ENCODE measurements around the gene KCND2.
"Not testable (repeated sequence)": the region's sequence is repeated elsewhere in the genome, so short reads cannot be mapped to it uniquely, and the experiment has no call there.

The KCND2 gene

GRCh38 chr7:120272701-120273475, at the start of gene KCND2:
TSS of gene KCND2 (plus strand) at chr7:120273175.
- DNase-seq = no peak

GRCh38 chr7:120226188-120226587, 46.8 kb upstream of the KCND2 start:
- no peak for DNase-seq

GRCh38 chr7:120227255-120227654, 45.7 kb upstream of the KCND2 start:
- no peak for DNase-seq

- no peak for DNase-seq
Measured at GRCh38 chr7:120229084-120229483, 43.9 kb upstream of the KCND2 start.

- no peak for DNase-seq
Measured at GRCh38 chr7:120233338-120233737, 39.6 kb upstream of the KCND2 start.

- not testable (repeated sequence) for DNase-seq
Measured at GRCh38 chr7:120240350-120240749, 32.6 kb upstream of the KCND2 start.

- no peak for DNase-seq
Measured at GRCh38 chr7:120241973-120242372, 31.0 kb upstream of the KCND2 start.

GRCh38 chr7:120254845-120255244, 18.1 kb upstream of the KCND2 start:
- no peak for DNase-seq

- DNase-seq = no peak
Measured at GRCh38 chr7:120256344-120257070, 16.5 kb upstream of the KCND2 start.

- DNase-seq = no peak
Measured at GRCh38 chr7:120259386-120259785, 13.6 kb upstream of the KCND2 start.

GRCh38 chr7:120260111-120260510, 12.9 kb upstream of the KCND2 start:
- DNase-seq = no peak

- DNase-seq = no peak
Measured at GRCh38 chr7:120272261-120272660, 714 bp upstream of the KCND2 start.

GRCh38 chr7:120273476-120273975, 551 bp downstream of the KCND2 start:
- no peak for DNase-seq

GRCh38 chr7:120274482-120274881, 1.5 kb downstream of the KCND2 start:
- DNase-seq = no peak

- no peak for DNase-seq
Measured at GRCh38 chr7:120274899-120275298, 1.9 kb downstream of the KCND2 start.

- no peak for DNase-seq
Measured at GRCh38 chr7:120276720-120277119, 3.7 kb downstream of the KCND2 start.

GRCh38 chr7:120278773-120279172, 5.8 kb downstream of the KCND2 start:
- no peak for DNase-seq

- DNase-seq = no peak
Measured at GRCh38 chr7:120280743-120281142, 7.8 kb downstream of the KCND2 start.

GRCh38 chr7:120293027-120293426, 20.1 kb downstream of the KCND2 start:
- no peak for DNase-seq

- DNase-seq = no peak
Measured at GRCh38 chr7:120302190-120302589, 29.2 kb downstream of the KCND2 start.

GRCh38 chr7:120303105-120303504, 30.1 kb downstream of the KCND2 start:
- DNase-seq = no peak

GRCh38 chr7:120304674-120305073, 31.7 kb downstream of the KCND2 start:
- DNase-seq = no peak

GRCh38 chr7:120307991-120308545, 35.1 kb downstream of the KCND2 start:
- no peak for DNase-seq

Data from stimulated activated CD4-positive, alpha-beta T cell treated with anti-CD3 and anti-CD28 coated beads, Interleukin-4, amount 100 ng/mL, for 24 hours (primary cell).